ENCODE data around the gene NCCRP1.

The NCCRP1 gene

GRCh38 chr19:39170386-39171231, 26.2 kb upstream of the NCCRP1 start:
- no peak for TF ChIP-seq CTCF (conservative IDR thresholded peaks at IDR 0.05; ENCODE audit: low read length)
- no peak for TF ChIP-seq EZH2phosphoT487 (IDR thresholded peaks at IDR 0.05; ENCODE audit: borderline replicate concordance)
- Histone ChIP-seq H3K4me3 (ENCODE audit: low read length, poor library complexity, severe bottlenecking) (no peak overlapping the region), H3K9ac (ENCODE audit: low read depth, low read length, poor library complexity, severe bottlenecking) (no peak overlapping the region), H4K20me1 (ENCODE audit: insufficient read depth, low read length, poor library complexity, severe bottlenecking) (peaks cover 7% of the 10 kb centered on the region), H3F3A (ENCODE audit: low read depth) (no peaks in the 10 kb centered on the region), H3K4me1 (ENCODE audit: insufficient read depth, low read length, poor library complexity, severe bottlenecking) (no peaks in the 10 kb centered on the region), H2AFZ (ENCODE audit: low read length) (no peak overlapping the region), H3K36me3 (ENCODE audit: insufficient read depth, low read length) (peaks cover 41% of the 10 kb centered on the region; the same call in 1 of the 2 replicates), H3K9me2 (replicated peaks; ENCODE audit: low read depth, low read length) (no peaks in the 10 kb centered on the region), H3K27me3 (ENCODE audit: insufficient read depth, low read length, poor library complexity, severe bottlenecking) (no peaks in the 10 kb centered on the region), H3K9me3 (ENCODE audit: insufficient read depth, low read depth, low read length) (no peaks in the 10 kb centered on the region), H3K79me2 (ENCODE audit: insufficient read depth, low read length) (peaks cover 8% of the 10 kb centered on the region; the same call in 1 of the 2 replicates), H3K4me2 (ENCODE audit: low read depth, low read length, poor library complexity, severe bottlenecking) (no peak overlapping the region)

- no peaks in the 10 kb centered on the region for H3K4me1 ChIP-seq (ENCODE audit: insufficient read depth, low read length, poor library complexity, severe bottlenecking)
- no peaks in the 10 kb centered on the region for H3K27me3 ChIP-seq (ENCODE audit: insufficient read depth, low read length, poor library complexity, severe bottlenecking)
- no peaks in the 10 kb centered on the region for H3F3A ChIP-seq (ENCODE audit: low read depth)
- H3K4me3 ChIP-seq (ENCODE audit: low read length, poor library complexity, severe bottlenecking) = no peak overlapping the region
- no peaks in the 10 kb centered on the region for H3K9me2 ChIP-seq (replicated peaks; ENCODE audit: low read depth, low read length)
- 0 out of 2 replicates have a peak, but pooled peaks cover 1% of the 10 kb centered on the region for H3K79me2 ChIP-seq (ENCODE audit: insufficient read depth, low read length)
- H3K9ac ChIP-seq (ENCODE audit: low read depth, low read length, poor library complexity, severe bottlenecking) = no peak overlapping the region
- no peak overlapping the region for H3K4me2 ChIP-seq (ENCODE audit: low read depth, low read length, poor library complexity, severe bottlenecking)
- no peak overlapping the region for H2AFZ ChIP-seq (ENCODE audit: low read length)
- TF ChIP-seq EZH2phosphoT487 (IDR thresholded peaks at IDR 0.05; ENCODE audit: borderline replicate concordance) (no peak), CTCF (conservative IDR thresholded peaks at IDR 0.05; ENCODE audit: low read length) (no peak)
- peaks cover 51% of the 10 kb centered on the region; the same call in 1 of the 2 replicates for H3K36me3 ChIP-seq (ENCODE audit: insufficient read depth, low read length)
- H3K9me3 ChIP-seq (ENCODE audit: insufficient read depth, low read depth, low read length) = no peaks in the 10 kb centered on the region
- peaks cover 4% of the 10 kb centered on the region for H4K20me1 ChIP-seq (ENCODE audit: insufficient read depth, low read length, poor library complexity, severe bottlenecking)
Measured at GRCh38 chr19:39171479-39172465, 25.0 kb upstream of the NCCRP1 start.

- H3K36me3 ChIP-seq (ENCODE audit: insufficient read depth, low read length) = peaks cover 56% of the 10 kb centered on the region; the same call in 1 of the 2 replicates
- no peaks in the 10 kb centered on the region for H3F3A ChIP-seq (ENCODE audit: low read depth)
- H3K79me2 ChIP-seq (ENCODE audit: insufficient read depth, low read length) = no peaks in the 10 kb centered on the region
- no peaks in the 10 kb centered on the region for H3K9me3 ChIP-seq (ENCODE audit: insufficient read depth, low read depth, low read length)
- TF ChIP-seq CTCF (conservative IDR thresholded peaks at IDR 0.05; ENCODE audit: low read length) (no peak), EZH2phosphoT487 (IDR thresholded peaks at IDR 0.05; ENCODE audit: borderline replicate concordance) (no peak)
- H3K9ac ChIP-seq (ENCODE audit: low read depth, low read length, poor library complexity, severe bottlenecking) = no peak overlapping the region
- no peak overlapping the region for H2AFZ ChIP-seq (ENCODE audit: low read length)
- H3K27me3 ChIP-seq (ENCODE audit: insufficient read depth, low read length, poor library complexity, severe bottlenecking) = no peaks in the 10 kb centered on the region
- H3K4me2 ChIP-seq (ENCODE audit: low read depth, low read length, poor library complexity, severe bottlenecking) = no peak overlapping the region
- no peaks in the 10 kb centered on the region for H3K4me1 ChIP-seq (ENCODE audit: insufficient read depth, low read length, poor library complexity, severe bottlenecking)
- H3K4me3 ChIP-seq (ENCODE audit: low read length, poor library complexity, severe bottlenecking) = no peak overlapping the region
- H3K9me2 ChIP-seq (replicated peaks; ENCODE audit: low read depth, low read length) = no peaks in the 10 kb centered on the region
- H4K20me1 ChIP-seq (ENCODE audit: insufficient read depth, low read length, poor library complexity, severe bottlenecking) = no peaks in the 10 kb centered on the region
Measured at GRCh38 chr19:39172700-39173501, 23.9 kb upstream of the NCCRP1 start.

Data from Loucy (cell line).